H9 (cell line): ENCODE data around the gene PAQR4. TPM values are rescaled to one million over a fixed set of nuclear protein-coding genes. Genes with fewer than 3 reads are reported as not detected.
"Not testable (repeated sequence)": the region's sequence is repeated elsewhere in the genome, so short reads cannot be mapped to it uniquely, and the experiment has no call there.

Experiments
- DNase-seq: peaks from one replicate; pipeline ENCODE4 v3.0.0-alpha.2; 2017
- H2AFZ ChIP-seq: one replicate; pipeline ENCODE4 v1.6.1; 2013; ENCODE audit warnings: mild to moderate bottlenecking, low read length, control low read depth, moderate library complexity
- H2AK5ac ChIP-seq: 2 replicates; pipeline ENCODE4 v1.6.1; 2013; ENCODE audit warnings: low read length, control low read depth, mixed read lengths; ENCODE audit not compliant: insufficient read length
- H2BK120ac ChIP-seq: one replicate; pipeline ENCODE4 v1.6.1; 2013; ENCODE audit warnings: low read depth, mild to moderate bottlenecking, low read length, control low read depth, inconsistent platforms; ENCODE audit not compliant: poor library complexity, severe bottlenecking
- H2BK12ac ChIP-seq: 2 replicates; pipeline ENCODE4 v1.6.1; 2013; ENCODE audit warnings: low read length, control low read depth, mixed read lengths, low read depth; ENCODE audit not compliant: insufficient read length
- H2BK15ac ChIP-seq: 2 replicates; pipeline ENCODE4 v1.6.1; 2013; ENCODE audit warnings: low read depth, low read length, control low read depth
- H2BK20ac ChIP-seq: one replicate; pipeline ENCODE4 v1.6.1; 2013; ENCODE audit warnings: low read depth, mild to moderate bottlenecking, low read length, control low read depth, inconsistent platforms; ENCODE audit not compliant: poor library complexity, severe bottlenecking
- H2BK5ac ChIP-seq: 2 replicates; pipeline ENCODE4 v1.6.1; 2013; ENCODE audit warnings: low read length, control low read depth, mixed read lengths; ENCODE audit not compliant: insufficient read length
- H3K14ac ChIP-seq: 2 replicates; pipeline ENCODE4 v1.6.1; 2013; ENCODE audit warnings: low read length, control low read depth; ENCODE audit not compliant: insufficient read depth
- H3K18ac ChIP-seq: 2 replicates; pipeline ENCODE4 v1.6.1; 2013; ENCODE audit warnings: low read depth, mild to moderate bottlenecking, mixed read lengths, low read length, control low read depth; ENCODE audit not compliant: insufficient read length
- H3K23ac ChIP-seq: 2 replicates; pipeline ENCODE4 v1.6.1; 2013; ENCODE audit warnings: low read length, control low read depth, mixed read lengths, low read depth; ENCODE audit not compliant: insufficient read length
- H3K23me2 ChIP-seq: 2 replicates; pipeline ENCODE4 v1.6.1; 2013; ENCODE audit warnings: low read depth, mild to moderate bottlenecking, mixed read lengths, low read length, control low read depth; ENCODE audit not compliant: insufficient read length, poor library complexity, severe bottlenecking
- H3K27ac ChIP-seq: 2 replicates; pipeline ENCODE4 v1.5.1; 2013; ENCODE audit warnings: low read length, control low read depth, mixed read lengths, low read depth; ENCODE audit not compliant: insufficient read length
- H3K27me3 ChIP-seq: 2 replicates; pipeline ENCODE4 v1.6.1; 2013; ENCODE audit warnings: low read length, control low read depth, inconsistent platforms; ENCODE audit not compliant: insufficient read depth
- H3K4ac ChIP-seq: 2 replicates; pipeline ENCODE4 v1.6.1; 2013; ENCODE audit warnings: low read depth, mild to moderate bottlenecking, control low read depth, inconsistent platforms, low read length, moderate library complexity
- H3K4me1 ChIP-seq: 2 replicates; pipeline ENCODE4 v1.6.1; 2013; ENCODE audit warnings: low read length, control low read depth, inconsistent platforms; ENCODE audit not compliant: insufficient read depth
- H3K4me2 ChIP-seq: 2 replicates; pipeline ENCODE4 v1.6.1; 2013; ENCODE audit warnings: low read length, control low read depth, mixed read lengths; ENCODE audit not compliant: insufficient read length, insufficient read depth
- H3K56ac ChIP-seq: 2 replicates; pipeline ENCODE4 v1.6.1; 2013; ENCODE audit warnings: low read depth, mild to moderate bottlenecking, mixed read lengths, low read length, control low read depth; ENCODE audit not compliant: insufficient read length
- H3K79me1 ChIP-seq: 2 replicates; pipeline ENCODE4 v1.6.1; 2013; ENCODE audit warnings: low read depth, mild to moderate bottlenecking, moderate library complexity, low read length, control low read depth, inconsistent platforms; ENCODE audit not compliant: insufficient read depth, poor library complexity, severe bottlenecking
- H3K79me2 ChIP-seq: 2 replicates; pipeline ENCODE4 v1.6.1; 2013; ENCODE audit warnings: low read length, control low read depth, inconsistent platforms; ENCODE audit not compliant: insufficient read depth
- H3K9ac ChIP-seq: 2 replicates; pipeline ENCODE4 v1.6.1; 2013; ENCODE audit warnings: low read length, control low read depth, mixed read lengths; ENCODE audit not compliant: insufficient read length; ENCODE audit errors: extremely low read depth
- H3K9me3 ChIP-seq: one replicate; pipeline ENCODE4 v1.6.1; 2013; ENCODE audit warnings: low read depth, low read length, inconsistent platforms; ENCODE audit not compliant: control insufficient read depth
- H3T11ph ChIP-seq: one replicate; pipeline ENCODE4 v1.6.1; 2013; ENCODE audit warnings: mild to moderate bottlenecking, low read length, control low read depth, inconsistent platforms
- H4K20me1 ChIP-seq: one replicate; pipeline ENCODE4 v1.6.1; 2013; ENCODE audit not compliant: control insufficient read depth, insufficient read length, insufficient read depth
- H4K5ac ChIP-seq: 2 replicates; pipeline ENCODE4 v1.6.1; 2013; ENCODE audit warnings: low read depth, mild to moderate bottlenecking, mixed read lengths, low read length, control low read depth; ENCODE audit not compliant: insufficient read length
- H4K8ac ChIP-seq: replicated peaks from 2 replicates; pipeline ENCODE4 v1.6.1; 2013; ENCODE audit warnings: low read length, control low read depth, mixed read lengths, low read depth; ENCODE audit not compliant: insufficient read length
- H4K91ac ChIP-seq: 2 replicates; pipeline ENCODE4 v1.6.1; 2013; ENCODE audit warnings: low read depth, mild to moderate bottlenecking, moderate library complexity, mixed read lengths, low read length, control low read depth; ENCODE audit not compliant: insufficient read length
- H3K27ac Mint-ChIP-seq, 3 experiments: 2 replicates in 2 of 3; 3 replicates in 1 of 3; pipeline ENCODE4 v1.8.0; 2020 to 2021; ENCODE audit warnings: mixed read lengths in 3 of 3, mild to moderate bottlenecking in 1 of 3, moderate library complexity in 1 of 3
- H3K27me3 Mint-ChIP-seq: 2 replicates; pipeline ENCODE4 v1.8.0; 2021; ENCODE audit warnings: low read depth, mild to moderate bottlenecking, moderate library complexity, mixed read lengths
- H3K36me3 Mint-ChIP-seq, 3 experiments: 2 replicates in 2 of 3; 3 replicates in 1 of 3; pipeline ENCODE4 v1.8.0; 2020 to 2021; ENCODE audit warnings: low read depth in 3 of 3, mixed read lengths in 3 of 3; ENCODE audit not compliant: insufficient read depth in 1 of 3
- H3K4me1 Mint-ChIP-seq, 2 experiments: 2 replicates each; pipeline ENCODE4 v1.8.0; 2020; ENCODE audit warnings: mixed read lengths in 2 of 2
- H3K4me3 Mint-ChIP-seq, 2 experiments: 2 replicates in 1 of 2; 3 replicates in 1 of 2; pipeline ENCODE4 v1.8.0; 2020 to 2021; ENCODE audit warnings: mild to moderate bottlenecking in 2 of 2, mixed read lengths in 2 of 2, moderate library complexity in 1 of 2
- H3K9me3 Mint-ChIP-seq, 2 experiments: 2 replicates in 1 of 2; 3 replicates in 1 of 2; pipeline ENCODE4 v1.8.0; 2020; ENCODE audit warnings: mild to moderate bottlenecking in 2 of 2, mixed read lengths in 2 of 2, moderate library complexity in 1 of 2
- WGBS: extraction: QIAGEN DNeasy Blood & Tissue Kit; methylation state at CpG from one replicate; pipeline ENCODE4 v1.1.7; 2013; ENCODE audit warnings: missing lambda C conversion rate, low lambda C conversion rate, mixed read lengths; ENCODE audit not compliant: insufficient read length; ENCODE audit errors: extremely low coverage; 5-methylcytosine and 5-hydroxymethylcytosine counted together
- total RNA-seq: library from RNA; stranded (reverse); gene quantifications from 2 replicates; pipeline ENCODE4 v1.2.1, GENCODE V29; 2021
- TF ChIP-seq, protein P1 (sequence below): fragments of 200-600 bp; sonication (generic); conservative IDR thresholded peaks from 3 replicates; pipeline ENCODE4 v1.8.0; 2021; ENCODE audit warnings: antibody characterized with exemption, mild to moderate bottlenecking

Gene PAQR4
- total RNA-seq, 1 experiment from 2014 or later = 32.1 TPM

DNA sequence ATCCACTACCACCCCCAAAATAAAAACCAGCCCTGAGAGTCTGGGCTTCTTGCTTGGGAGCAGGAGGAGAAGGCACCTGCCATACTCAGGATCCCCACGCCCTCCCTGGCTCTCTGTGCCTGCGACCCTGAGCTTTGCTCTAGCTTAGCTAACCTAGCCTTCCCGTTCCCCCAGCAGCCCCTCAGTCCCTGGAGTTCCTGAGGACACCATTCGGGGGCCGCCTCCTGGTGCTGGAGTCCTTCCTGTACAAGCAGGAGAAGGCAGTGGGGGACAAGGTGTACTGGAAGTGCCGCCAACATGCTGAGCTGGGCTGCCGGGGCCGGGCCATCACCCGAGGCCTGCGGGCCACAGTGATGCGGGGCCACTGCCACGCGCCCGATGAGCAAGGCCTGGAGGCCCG lies 38.9 kb upstream of the PAQR4 start:
- Histone ChIP-seq H3K27me3 (no peaks in the 10 kb centered on the region), H3K14ac (no peak overlapping the region), H2BK15ac (no peak overlapping the region), H3K9me3 (no peaks in the 10 kb centered on the region), H3K23me2 (peaks cover 5% of the 10 kb centered on the region), H2AFZ (no peak overlapping the region), H3K27ac (no peak overlapping the region), H3K4ac (no peak overlapping the region), H2BK5ac (no peak overlapping the region), H3T11ph (no peak overlapping the region), H3K23ac (no peak overlapping the region), H3K18ac (no peak overlapping the region), H3K56ac (no peak overlapping the region), H3K4me1 (no peaks in the 10 kb centered on the region), H4K20me1 (no peaks in the 10 kb centered on the region), H2BK120ac (no peak overlapping the region), H3K4me2 (no peak overlapping the region), H3K79me2 (no peaks in the 10 kb centered on the region), H3K79me1 (no peaks in the 10 kb centered on the region), H3K9ac (no peak overlapping the region), H4K8ac (no peak overlapping the region), H4K91ac (no peak overlapping the region), H2BK20ac (no peak overlapping the region), H4K5ac (no peak overlapping the region), H2AK5ac (no peak overlapping the region), H2BK12ac (no peak overlapping the region)
- DNase-seq = no peak
- no CpG with 5 or more reads among the region's 15 CpGs for WGBS
- Mint-ChIP-seq H3K27ac (peak overlapping the region in 1 of 3 experiments; percentile 55; a peak in 1 of 7 replicates), H3K36me3 (peaks cover 9 to 20% (median 17%) of the 10 kb centered on the region in 3 experiments), H3K9me3 (peaks cover 10 to 11% of the 10 kb centered on the region in 2 experiments), H3K27me3 (peaks cover 6% of the 10 kb centered on the region), H3K4me3 (no peak overlapping the region), H3K4me1 (peaks cover 27 to 29% of the 10 kb centered on the region in 2 experiments)
- TF ChIP-seq, protein P1, sequence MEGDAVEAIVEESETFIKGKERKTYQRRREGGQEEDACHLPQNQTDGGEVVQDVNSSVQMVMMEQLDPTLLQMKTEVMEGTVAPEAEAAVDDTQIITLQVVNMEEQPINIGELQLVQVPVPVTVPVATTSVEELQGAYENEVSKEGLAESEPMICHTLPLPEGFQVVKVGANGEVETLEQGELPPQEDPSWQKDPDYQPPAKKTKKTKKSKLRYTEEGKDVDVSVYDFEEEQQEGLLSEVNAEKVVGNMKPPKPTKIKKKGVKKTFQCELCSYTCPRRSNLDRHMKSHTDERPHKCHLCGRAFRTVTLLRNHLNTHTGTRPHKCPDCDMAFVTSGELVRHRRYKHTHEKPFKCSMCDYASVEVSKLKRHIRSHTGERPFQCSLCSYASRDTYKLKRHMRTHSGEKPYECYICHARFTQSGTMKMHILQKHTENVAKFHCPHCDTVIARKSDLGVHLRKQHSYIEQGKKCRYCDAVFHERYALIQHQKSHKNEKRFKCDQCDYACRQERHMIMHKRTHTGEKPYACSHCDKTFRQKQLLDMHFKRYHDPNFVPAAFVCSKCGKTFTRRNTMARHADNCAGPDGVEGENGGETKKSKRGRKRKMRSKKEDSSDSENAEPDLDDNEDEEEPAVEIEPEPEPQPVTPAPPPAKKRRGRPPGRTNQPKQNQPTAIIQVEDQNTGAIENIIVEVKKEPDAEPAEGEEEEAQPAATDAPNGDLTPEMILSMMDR = no peak

DNA sequence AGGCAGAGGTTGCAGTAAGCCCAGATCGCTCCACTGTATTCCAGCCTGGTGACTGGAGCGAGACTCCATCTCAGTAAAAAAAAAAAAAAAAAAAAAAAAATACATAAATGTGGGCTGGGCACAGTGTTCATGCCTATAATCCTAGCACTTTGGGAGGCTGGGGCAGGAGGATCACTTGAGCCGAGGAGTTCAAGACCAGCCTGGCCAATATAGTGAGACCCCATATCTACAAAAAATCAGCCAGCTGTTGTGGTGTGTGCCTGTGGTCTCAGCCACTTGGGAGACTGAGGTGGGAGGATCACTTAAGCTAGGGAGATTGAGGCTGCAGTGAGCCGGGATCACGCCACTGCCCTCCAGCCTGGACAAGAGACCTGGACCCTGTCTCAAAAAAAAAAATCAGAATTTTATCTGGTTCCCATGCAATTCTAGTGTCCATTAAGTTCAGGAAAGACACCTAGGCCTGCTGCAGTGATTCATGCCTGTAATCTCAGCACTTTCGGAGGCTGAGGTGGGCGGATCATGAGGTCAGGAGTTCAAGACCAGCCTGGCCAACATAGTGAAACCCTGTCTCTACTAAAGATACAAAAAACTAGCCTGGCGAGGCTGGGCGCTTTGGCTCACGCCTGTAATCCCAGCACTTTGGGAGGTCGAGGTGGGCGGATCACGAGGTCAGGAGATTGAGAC lies 37.8 kb upstream of the PAQR4 start:
- not testable (repeated sequence) for H4K20me1 ChIP-seq, H3K18ac ChIP-seq, H2AK5ac ChIP-seq, H3K27me3 ChIP-seq, H4K5ac ChIP-seq, DNase-seq, H3K27me3 Mint-ChIP-seq, H3K14ac ChIP-seq, H3K79me1 ChIP-seq, H2BK120ac ChIP-seq, H3K4me3 Mint-ChIP-seq, H4K8ac ChIP-seq, H3K23me2 ChIP-seq, H2BK12ac ChIP-seq, H3K56ac ChIP-seq, H3K27ac ChIP-seq, H3K9ac ChIP-seq, H3K23ac ChIP-seq, H3K4me1 ChIP-seq, H3K79me2 ChIP-seq, H2AFZ ChIP-seq, H3K4ac ChIP-seq, H4K91ac ChIP-seq, H2BK20ac ChIP-seq, H3K4me2 ChIP-seq, H2BK15ac ChIP-seq, H2BK5ac ChIP-seq, H3T11ph ChIP-seq, H3K9me3 ChIP-seq
- H3K9me3 Mint-ChIP-seq = peaks cover 10 to 11% of the 10 kb centered on the region in 2 experiments
- H3K4me1 Mint-ChIP-seq = peaks cover 22 to 23% of the 10 kb centered on the region in 2 experiments
- H3K27ac Mint-ChIP-seq = peak overlapping the region in 1 of 3 experiments; percentile 48; a peak in 1 of 7 replicates
- WGBS = no CpG with 5 or more reads among the region's 13 CpGs
- H3K36me3 Mint-ChIP-seq = peaks cover 9 to 25% (median 17%) of the 10 kb centered on the region in 3 experiments
